HG03378 (cell line): ENCODE measurements around the gene CUL9.

ENCODE experiments used
- ATAC-seq: cut with Tn5 transposase; IDR thresholded peaks from one replicate; pipeline ENCODE4 v1.9.1; 2021; ENCODE audit warnings: mild to moderate bottlenecking, moderate library complexity; ENCODE audit not compliant: unreplicated experiment

CUL9 gene

DNA sequence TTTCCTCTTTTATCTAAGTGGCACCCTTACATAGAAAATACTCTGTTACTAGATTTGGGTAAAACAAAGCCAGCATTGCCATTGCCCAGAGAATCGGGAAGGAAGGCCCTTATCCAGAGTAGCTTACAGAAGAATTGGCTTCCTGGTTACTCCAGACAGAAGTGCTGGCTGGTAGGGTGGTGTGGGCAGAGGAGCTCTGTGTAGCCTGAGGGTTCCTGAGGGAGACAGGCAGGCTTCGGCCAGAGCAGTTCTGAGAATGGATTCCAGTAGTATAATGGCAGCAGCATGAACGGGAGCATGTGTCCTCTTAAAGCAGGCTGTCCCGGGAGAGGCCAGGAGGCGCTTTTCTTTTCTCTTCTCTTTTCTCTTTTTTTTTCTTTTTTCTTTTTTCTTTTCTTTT, 11.9 kb downstream of the CUL9 start:
- no peak for ATAC-seq

DNA sequence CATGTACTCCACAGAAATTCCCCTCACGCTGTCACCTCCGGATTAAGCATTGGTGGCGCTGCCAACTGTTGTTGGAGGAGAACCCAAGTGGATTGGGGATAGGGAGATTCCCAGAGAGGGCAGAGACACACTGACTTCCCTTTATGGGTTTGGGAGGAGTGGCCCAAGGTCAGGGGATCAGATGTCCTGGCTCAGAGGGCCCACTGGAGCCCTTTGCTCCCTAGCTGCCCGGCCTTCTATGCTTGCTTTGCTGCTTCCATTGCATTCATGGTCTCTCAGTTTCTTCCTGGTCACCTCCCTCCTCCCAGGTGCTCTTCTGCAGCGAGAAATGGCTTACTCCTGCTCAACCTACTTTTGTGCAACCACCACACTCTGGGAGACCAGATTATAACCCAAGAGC, 14.3 kb downstream of the CUL9 start:
- no peak for ATAC-seq

DNA sequence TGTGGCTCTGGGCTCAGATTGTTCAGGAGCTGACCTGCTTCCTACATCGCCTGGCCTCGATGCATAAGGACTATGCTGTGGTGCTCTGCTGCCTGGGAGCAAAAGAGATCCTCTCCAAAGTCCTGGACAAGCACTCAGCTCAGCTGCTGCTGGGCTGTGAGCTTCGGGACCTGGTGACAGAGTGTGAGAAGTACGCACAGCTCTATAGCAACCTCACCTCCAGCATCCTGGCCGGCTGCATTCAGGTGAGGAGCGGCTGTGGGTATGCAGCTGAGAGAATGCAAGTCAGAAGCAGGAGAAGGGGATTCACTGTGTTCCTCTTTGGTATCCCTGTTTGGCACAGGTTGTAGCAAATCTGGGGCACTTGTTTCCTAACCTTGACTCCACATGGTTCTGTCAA, 17.9 kb downstream of the CUL9 start:
- ATAC-seq: no peak

DNA sequence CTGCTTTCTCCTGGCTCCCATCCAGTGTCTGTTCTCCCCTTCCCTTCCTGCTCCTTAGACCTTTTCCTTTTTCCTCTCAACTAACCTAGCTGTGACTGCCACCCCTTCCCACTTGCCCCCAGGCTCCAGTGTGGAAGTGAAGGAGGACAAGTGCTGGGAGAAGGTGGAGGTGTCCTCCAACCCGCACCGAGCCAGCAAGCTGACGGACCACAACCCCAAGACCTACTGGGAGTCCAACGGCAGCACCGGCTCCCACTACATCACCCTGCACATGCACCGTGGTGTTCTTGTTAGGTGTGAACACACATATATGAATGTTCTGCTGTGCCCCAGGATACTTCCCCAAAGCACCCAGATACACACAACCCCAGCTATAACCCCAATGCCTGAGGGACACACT, 18.5 kb downstream of the CUL9 start:
- ATAC-seq: no peak

DNA sequence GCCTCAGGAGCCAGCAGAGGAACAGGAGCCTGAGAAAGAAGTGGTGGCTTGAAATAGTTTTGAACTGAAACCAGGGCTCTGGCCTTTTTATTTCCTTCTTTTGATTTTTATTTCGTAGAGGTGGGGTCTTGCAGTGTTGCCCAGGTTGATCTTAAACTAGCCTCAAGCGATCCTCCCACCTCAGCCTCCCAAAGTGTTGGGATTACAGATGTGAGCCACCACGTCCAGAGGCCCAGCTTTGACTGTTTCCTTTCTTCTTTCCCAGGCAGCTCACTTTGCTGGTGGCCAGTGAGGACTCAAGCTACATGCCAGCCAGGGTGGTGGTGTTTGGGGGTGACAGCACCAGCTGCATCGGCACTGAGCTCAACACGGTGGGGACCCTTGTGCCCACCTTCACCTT, 20.5 kb downstream of the CUL9 start:
- no peak for ATAC-seq

DNA sequence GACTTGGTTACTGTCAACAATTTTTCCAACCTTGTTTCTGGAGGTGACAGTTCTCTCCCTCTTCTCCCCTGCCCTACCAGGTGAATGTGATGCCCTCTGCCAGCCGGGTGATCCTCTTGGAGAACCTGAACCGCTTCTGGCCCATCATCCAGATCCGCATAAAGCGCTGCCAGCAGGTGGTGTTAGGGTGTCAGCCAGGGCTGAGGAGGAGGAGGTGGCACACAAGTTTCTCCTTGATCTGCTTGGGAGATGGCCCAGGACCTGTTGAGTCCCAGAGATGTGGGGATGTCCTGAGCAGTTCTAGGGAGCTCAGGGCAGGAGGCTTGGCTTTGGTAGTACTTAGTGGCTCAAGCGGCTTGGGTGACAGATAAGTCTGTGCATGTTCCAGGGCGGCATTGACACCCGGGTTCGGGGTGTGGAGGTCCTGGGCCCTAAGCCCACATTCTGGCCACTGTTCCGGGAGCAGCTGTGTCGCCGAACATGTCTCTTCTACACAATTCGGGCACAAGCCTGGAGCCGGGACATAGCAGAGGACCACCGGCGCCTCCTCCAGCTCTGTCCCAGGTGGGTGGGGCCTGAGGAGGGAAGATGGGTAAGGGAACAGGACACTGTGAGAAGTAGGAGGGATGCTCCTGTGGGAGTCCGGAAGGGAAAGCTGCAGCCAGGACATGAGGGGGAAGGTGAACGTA, 21.2 kb downstream of the CUL9 start:
- ATAC-seq: no peak

DNA sequence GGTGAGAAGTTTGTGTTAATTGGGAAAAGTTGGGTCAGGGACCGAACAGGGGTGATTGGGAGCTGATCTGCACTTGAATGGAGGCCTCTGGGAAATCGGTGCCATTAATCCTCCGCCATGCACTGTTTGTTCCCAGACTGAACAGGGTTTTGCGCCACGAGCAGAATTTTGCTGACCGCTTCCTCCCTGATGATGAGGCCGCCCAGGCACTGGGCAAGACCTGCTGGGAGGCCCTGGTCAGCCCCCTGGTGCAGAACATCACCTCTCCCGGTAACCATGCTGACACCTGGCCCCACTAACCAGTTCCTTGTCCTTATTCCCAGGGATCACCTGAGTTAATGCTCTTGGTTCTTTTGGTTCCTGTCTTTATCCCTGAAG, 21.7 kb downstream of the CUL9 start:
- no peak for ATAC-seq

DNA sequence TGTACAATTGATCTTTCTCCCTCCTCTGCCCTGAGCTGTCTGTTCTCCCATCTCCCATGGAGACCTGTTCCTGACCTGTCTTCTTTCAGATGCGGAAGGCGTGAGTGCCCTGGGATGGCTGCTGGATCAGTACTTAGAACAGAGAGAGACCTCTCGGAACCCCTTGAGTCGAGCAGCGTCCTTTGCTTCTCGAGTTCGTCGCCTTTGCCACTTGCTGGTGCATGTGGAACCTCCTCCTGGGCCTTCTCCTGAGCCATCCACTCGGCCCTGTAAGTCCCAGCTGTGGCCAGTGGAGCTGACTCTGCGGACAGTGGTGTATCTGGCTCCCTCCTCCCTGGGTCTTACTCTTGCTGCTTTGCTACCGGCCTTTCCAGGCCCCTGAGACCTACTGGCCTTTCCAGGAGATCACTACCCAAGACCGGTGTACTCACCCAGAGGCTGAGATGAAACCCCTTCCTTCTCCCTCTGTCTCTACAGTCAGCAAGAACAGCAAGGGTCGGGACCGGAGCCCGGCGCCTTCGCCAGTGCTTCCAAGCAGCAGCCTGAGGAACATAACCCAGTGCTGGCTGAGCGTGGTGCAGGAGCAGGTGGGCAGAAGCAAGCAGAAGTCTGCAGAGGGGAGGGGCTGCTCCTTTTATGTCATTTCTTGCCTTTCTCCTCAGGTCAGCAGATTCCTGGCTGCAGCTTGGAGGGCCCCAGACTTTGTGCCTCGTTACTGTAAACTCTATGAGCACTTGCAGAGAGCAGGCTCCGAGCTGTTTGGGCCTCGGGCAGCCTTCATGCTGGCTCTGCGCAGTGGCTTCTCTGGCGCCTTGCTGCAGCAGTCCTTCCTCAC, 22.5 kb downstream of the CUL9 start:
- ATAC-seq: no peak

DNA sequence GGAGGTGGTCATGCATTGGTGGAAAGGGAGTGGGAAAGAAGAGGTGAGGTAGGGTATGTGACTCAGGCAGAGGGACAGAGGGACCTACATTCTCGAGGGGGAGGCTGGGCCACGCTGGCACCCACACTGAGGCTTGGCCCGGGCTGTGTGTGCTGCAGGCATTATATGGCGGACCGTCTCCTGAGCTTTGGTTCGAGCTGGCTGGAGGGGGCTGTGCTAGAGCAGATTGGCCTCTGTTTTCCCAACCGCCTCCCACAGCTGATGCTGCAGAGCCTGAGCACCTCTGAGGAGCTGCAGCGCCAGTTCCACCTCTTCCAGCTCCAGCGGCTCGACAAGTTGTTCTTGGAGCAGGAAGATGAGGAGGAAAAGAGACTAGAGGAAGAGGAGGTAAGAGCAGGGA, 23.9 kb downstream of the CUL9 start:
- ATAC-seq: no peak

DNA sequence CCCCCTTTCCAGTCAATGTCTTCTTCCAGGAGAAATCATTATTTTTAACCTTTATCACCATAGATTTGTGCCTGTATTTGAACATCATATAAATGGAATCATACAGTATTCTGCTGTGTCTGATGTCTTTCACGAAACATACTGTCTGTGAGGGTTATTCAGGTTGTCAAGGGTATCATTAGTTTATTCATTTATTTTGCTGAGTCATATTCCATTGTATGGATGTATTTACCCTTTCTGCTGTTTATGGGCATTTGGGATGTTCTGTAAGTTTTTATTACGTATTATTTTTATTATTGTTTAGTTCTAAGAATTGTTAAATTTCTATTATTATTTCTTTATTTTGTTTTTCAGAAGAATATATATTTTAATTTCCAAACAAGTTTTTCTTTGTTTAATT, 25.3 kb downstream of the CUL9 start:
- no peak for ATAC-seq

DNA sequence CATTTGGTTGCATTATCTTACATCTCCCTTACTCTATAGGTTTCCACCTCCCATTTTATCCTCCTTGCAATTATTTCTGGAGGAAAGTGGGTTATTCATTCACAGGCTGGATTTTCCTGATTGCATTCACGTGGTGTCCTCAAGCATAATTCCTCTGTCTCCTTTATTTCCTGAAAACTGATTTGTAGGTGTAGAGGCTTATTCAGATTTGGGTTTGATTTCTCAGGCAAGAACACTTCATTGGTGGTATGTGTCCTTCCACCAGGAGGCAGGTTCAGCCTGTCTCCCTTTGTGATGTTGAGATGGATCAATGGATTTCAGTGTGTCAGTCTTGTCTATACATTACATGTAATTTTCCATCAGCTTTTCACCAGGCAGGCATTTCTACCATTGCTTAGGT, 30.0 kb downstream of the CUL9 start:
- no peak for ATAC-seq

DNA sequence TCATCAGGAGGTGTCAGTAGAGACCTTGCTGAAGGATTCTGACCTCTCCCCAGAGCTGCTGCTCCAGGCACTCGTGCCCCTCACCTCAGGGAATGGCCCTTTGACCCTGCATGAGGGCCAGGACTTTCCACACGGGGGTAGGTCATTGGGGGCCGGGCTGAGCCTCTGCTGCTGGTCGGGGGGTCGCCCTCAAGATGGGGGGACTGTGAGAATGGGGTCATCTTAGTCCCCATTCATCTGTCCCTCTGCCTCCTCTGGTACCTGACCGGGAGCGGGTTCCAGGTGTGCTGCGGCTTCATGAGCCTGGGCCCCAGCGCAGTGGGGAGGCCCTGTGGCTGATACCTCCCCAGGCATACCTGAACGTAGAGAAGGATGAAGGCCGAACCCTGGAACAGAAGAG, 31.4 kb downstream of the CUL9 start:
- no peak for ATAC-seq

DNA sequence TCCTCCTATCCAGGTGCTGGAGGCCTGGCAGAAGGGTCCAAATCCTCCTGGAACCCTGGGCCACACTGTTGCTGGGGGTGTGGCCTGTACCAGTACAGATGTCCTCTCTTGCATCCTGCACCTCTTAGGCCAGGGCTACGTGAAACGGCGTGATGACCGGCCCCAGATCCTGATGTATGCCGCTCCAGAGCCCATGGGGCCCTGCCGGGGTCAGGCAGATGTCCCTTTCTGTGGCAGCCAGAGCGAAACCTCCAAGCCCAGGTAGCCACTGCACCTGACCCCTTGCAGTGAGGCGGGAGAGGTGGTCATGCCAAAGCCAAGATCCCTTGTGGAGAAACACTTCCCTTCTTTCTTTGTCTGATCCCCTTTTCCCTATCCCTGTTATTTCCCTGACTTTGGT, 33.1 kb downstream of the CUL9 start:
- ATAC-seq: no peak

DNA sequence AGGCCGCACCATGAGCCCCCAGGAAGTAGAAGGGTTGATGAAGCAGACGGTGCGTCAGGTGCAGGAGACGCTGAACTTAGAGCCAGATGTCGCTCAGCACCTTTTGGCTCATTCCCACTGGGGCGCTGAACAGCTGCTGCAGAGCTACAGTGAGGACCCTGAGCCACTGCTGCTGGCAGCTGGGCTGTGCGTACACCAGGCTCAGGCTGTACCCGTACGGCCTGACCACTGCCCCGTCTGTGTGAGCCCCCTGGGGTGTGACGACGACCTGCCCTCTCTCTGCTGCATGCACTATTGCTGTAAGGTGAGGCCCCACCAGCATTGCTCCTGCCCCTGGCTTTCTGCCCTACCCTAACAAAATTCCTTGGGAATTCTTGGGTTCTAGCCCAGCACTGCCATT, 34.2 kb downstream of the CUL9 start:
- ATAC-seq: no peak

DNA sequence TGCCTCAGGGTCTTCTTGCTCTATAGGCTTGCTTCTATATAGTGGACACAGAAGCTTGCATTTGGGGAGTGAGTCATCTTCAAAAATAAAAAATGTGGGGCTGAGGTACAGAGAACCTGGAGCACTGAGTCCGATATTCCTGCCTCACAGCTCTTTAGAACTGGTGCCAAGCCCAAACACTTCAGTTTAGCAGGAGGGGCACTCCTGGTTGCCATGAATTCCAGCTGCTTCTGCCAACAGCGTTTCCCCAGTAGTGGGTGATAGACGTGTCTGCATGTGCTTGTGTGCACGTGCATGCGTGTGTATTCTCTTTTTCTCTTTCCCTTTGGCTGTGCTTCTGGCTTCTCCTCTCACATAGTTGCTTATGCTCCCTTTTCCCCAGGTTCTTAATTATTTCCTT, 35.4 kb downstream of the CUL9 start:
- ATAC-seq: no peak

DNA sequence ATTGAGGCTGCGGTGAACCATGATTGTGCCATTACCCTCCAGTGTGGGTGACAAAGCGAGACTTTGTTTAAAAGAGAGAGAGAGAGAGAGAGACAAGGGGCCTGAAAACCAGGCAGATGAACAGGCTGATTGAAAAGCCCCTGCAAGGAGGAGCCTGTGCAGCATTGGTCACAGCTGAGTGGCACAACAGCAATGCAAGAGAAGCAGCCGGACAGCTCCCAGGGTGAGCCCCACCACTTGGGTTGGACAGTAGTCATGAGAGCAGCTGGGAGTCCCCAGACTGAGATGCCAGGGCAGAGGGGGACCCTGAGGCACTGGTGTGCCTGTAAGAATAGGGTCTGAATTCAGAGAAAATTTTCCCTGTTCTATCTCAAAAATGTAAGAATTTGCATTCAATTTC, 37.1 kb downstream of the CUL9 start:
- no peak for ATAC-seq

DNA sequence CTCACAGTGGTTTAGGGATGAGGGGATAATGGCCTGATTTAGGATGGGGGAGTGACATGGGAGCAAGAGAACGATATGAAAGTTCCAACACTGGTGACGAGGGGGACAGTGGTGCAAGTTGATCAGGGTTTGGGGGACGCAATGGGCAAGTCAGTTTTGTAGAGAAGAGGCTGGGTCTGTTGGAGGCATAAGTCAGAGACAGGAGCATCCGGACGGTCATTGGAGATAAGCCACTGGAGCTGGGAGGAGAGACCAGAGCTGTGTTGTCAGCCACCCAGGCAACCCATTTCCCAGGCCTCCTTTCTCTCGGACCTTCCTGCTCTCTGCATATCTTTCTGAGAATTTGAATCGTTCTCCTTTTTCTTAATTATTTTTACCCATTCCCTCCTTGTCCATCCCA, 37.8 kb downstream of the CUL9 start:
- no peak for ATAC-seq

DNA sequence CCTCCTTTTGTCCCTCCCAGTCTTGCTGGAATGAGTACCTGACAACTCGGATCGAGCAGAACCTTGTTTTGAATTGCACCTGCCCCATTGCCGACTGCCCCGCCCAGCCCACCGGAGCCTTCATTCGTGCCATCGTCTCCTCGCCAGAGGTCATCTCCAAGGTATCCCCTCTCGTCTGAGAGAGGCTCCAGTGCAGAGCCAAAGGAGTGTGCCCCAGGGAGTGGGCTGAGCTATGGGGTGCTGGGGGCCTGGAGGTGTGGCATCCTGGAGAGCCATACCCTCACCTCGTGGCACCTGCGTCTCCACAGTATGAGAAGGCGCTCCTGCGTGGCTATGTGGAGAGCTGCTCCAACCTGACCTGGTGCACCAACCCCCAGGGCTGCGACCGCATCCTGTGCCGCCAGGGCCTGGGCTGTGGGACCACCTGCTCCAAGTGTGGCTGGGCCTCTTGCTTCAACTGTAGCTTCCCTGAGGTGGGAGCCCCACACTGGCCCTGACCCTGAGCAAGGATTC, 38.5 kb downstream of the CUL9 start:
- ATAC-seq: no peak

DNA sequence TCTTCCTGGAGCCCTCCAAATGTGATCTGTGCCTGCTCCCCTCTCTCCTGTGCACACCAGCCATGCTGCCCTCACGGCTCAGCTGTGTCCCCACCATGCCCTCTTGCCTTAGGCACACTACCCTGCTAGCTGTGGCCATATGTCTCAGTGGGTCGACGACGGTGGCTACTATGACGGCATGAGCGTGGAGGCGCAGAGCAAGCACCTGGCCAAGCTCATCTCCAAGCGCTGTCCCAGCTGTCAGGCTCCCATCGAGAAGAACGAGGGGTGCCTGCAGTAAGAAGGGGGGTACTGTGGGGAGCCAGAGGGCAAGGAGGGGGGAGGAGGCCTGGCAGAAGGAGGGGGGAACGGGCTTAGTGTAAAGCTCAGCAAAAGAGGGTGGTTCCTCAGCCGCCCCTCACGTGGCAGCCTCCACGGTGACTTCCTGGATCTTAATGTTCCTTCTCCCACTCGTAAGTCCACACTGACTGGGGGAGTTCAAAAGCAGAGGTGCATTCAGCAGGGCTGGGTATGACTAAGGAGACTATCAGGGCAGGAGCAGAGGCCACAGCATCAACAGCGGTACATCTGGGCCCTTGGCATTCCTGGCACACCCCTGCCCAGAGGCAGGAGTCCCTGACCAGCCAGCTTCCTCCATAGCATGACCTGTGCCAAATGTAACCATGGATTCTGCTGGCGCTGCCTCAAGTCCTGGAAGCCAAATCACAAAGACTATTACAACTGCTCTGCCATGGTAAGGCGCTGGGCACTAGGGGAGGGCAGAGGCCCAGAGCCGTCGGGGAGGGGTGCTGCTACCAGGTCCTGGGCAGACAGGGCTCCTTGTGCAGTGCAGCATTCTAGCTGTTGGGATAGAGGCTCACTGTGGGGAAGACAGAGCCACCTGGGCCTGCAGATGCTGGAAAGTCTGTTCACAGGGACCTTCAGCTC, 39.3 kb downstream of the CUL9 start:
- no peak for ATAC-seq

DNA sequence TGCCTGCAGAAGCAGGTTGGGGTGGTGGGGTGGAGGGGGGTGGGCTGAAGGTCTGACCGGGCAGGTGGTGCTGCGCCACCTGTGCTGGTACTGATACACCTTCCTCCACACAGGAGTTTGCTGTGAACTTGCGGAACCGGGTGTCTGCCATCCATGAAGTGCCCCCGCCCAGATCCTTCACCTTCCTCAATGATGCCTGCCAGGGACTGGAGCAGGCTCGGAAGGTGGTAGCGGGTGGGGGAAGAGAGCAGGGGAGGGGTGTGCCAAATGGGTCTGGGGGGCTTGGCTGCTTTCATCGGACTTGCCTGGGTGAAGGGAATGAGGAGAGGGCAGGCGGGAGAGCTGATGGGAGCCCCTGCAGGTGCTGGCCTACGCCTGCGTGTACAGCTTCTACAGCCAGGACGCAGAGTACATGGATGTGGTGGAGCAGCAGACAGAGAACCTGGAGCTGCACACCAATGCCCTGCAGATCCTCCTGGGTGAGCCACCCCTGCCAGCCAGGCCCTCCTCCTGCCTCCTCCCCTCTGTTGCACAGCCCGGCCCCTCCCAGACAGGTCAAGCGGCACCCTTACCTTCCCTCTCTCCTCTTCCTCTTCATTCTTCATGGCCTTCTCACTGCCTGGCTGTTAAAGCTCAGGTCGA, 40.5 kb downstream of the CUL9 start:
- no peak for ATAC-seq

DNA sequence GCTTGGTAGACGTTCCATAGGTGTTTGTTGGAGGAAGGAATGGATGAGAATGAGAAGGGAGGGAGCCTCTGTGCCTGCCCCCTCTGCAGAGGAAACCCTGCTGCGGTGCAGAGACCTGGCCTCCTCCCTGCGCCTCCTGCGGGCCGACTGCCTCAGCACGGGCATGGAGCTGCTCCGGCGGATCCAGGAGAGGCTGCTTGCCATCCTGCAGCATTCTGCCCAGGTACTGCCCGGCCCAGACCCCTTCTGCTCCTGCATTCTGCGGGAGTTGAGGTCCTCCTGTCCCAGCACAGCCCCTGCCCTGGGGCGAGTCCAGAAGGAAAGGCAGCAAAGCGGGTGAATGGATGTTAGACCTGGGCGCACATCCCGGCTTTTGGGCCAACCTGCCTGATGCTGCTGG, 41.2 kb downstream of the CUL9 start:
- ATAC-seq: no peak
